ENCODE results near the gene COL27A1. TPM values are rescaled to one million over a fixed set of nuclear protein-coding genes. Genes with fewer than 3 reads are reported as not detected.

The COL27A1 gene
- total RNA-seq, 4 donors from 2014 or later, result 2.1 to 9.0 (median 3.8) TPM

GRCh38 chr9:114287001-114287762, 131.8 kb downstream of the COL27A1 start:
- Histone ChIP-seq H3K36me3 (no peaks in the 10 kb centered on the region), H3K9me3 (no peaks in the 10 kb centered on the region), H3K4me3 (no peak overlapping the region), H3K27me3 (no peaks in the 10 kb centered on the region), H3K4me1 (no peaks in the 10 kb centered on the region), H3K27ac (no peak overlapping the region)
- in situ Hi-C loops (cut with MboI; ENCODE audit: low pct_ligation_motif_present in 1 of 4, low pct_unique_long_range_greater_than_20kb in 1 of 4, low sequenced_read_pairs in 3 of 4), result loop anchor here in 3 of 4 donors (10.0 to 25.0 kb wide), 5 partner anchors 132 to 475 kb away; partner anchors contain the start of genes AMBP (in 1 of the 3), COL27A1 (in 1 of the 3) and KIF12 (in 1 of the 3)
- WGBS, 2 donors (ENCODE audit: low coverage in 1 of 2), result 93% methylated on average over 16 of the region's 16 CpGs; no CpG with 5 or more reads in 1 of the 2 donors
- DNase-seq, result no peak
- intact Hi-C loops (cut with DNase I; ENCODE audit: low total_unique reads), result no loop called here
- TF ChIP-seq CTCF (IDR thresholded peaks at IDR 0.05) (no peak), EP300 (IDR thresholded peaks at IDR 0.05; ENCODE audit: low read depth) (no peak), POLR2A (IDR thresholded peaks at IDR 0.05) (no peak), POLR2AphosphoS5 (IDR thresholded peaks at IDR 0.05) (no peak)

GRCh38 chr9:114287763-114288192, 132.4 kb downstream of the COL27A1 start:
- Histone ChIP-seq H3K27ac (no peak overlapping the region), H3K27me3 (no peaks in the 10 kb centered on the region), H3K4me1 (no peaks in the 10 kb centered on the region), H3K36me3 (no peaks in the 10 kb centered on the region), H3K9me3 (no peaks in the 10 kb centered on the region), H3K4me3 (no peak overlapping the region)
- in situ Hi-C loops (cut with MboI; ENCODE audit: low pct_ligation_motif_present in 1 of 4, low pct_unique_long_range_greater_than_20kb in 1 of 4, low sequenced_read_pairs in 3 of 4) (loop anchor here in 3 of 4 donors (10.0 to 25.0 kb wide), 5 partner anchors 133 to 475 kb away; partner anchors contain the start of genes AMBP (in 1 of the 3), COL27A1 (in 1 of the 3) and KIF12 (in 1 of the 3)), intact Hi-C loops (cut with DNase I; ENCODE audit: low total_unique reads) (no loop called here)
- TF ChIP-seq POLR2A (IDR thresholded peaks at IDR 0.05) (no peak), EP300 (IDR thresholded peaks at IDR 0.05; ENCODE audit: low read depth) (no peak), CTCF (IDR thresholded peaks at IDR 0.05) (no peak), POLR2AphosphoS5 (IDR thresholded peaks at IDR 0.05) (no peak)
- 83% methylated on average over 15 of the region's 15 CpGs; no CpG with 5 or more reads in 1 of the 2 donors for WGBS, 2 donors (ENCODE audit: low coverage in 1 of 2)
- DNase-seq, result no peak

GRCh38 chr9:114288193-114289091, 133.1 kb downstream of the COL27A1 start:
- Histone ChIP-seq H3K9me3 (no peaks in the 10 kb centered on the region), H3K36me3 (no peaks in the 10 kb centered on the region), H3K27me3 (no peaks in the 10 kb centered on the region), H3K4me1 (no peaks in the 10 kb centered on the region), H3K4me3 (no peak overlapping the region), H3K27ac (no peak overlapping the region)
- in situ Hi-C loops (cut with MboI; ENCODE audit: low pct_ligation_motif_present in 1 of 4, low pct_unique_long_range_greater_than_20kb in 1 of 4, low sequenced_read_pairs in 3 of 4), result loop anchor here in 3 of 4 donors (10.0 to 25.0 kb wide), 5 partner anchors 134 to 476 kb away; partner anchors contain the start of genes AMBP (in 1 of the 3), COL27A1 (in 1 of the 3) and KIF12 (in 1 of the 3)
- peak; percentile 7 for DNase-seq
- intact Hi-C loops (cut with DNase I; ENCODE audit: low total_unique reads), result no loop called here
- 82 to 95% methylated on average over 4 to 20 of the region's 23 CpGs for WGBS, 2 donors (ENCODE audit: low coverage in 1 of 2)
- TF ChIP-seq CTCF (IDR thresholded peaks at IDR 0.05) (no peak), POLR2A (IDR thresholded peaks at IDR 0.05) (no peak), POLR2AphosphoS5 (IDR thresholded peaks at IDR 0.05) (no peak), EP300 (IDR thresholded peaks at IDR 0.05; ENCODE audit: low read depth) (no peak)

Data from transverse colon (tissue), 4 donors.